NCI-H1048 (cell line): ENCODE data around the gene AGRN.
"Not testable (repeated sequence)": the region's sequence is repeated elsewhere in the genome, so short reads cannot be mapped to it uniquely, and the experiment has no call there.

ENCODE experiments used
- DNase-seq: peaks from one replicate; lab custom pipeline; 2025; lab: John Stamatoyannopoulos, UW

AGRN gene

DNA sequence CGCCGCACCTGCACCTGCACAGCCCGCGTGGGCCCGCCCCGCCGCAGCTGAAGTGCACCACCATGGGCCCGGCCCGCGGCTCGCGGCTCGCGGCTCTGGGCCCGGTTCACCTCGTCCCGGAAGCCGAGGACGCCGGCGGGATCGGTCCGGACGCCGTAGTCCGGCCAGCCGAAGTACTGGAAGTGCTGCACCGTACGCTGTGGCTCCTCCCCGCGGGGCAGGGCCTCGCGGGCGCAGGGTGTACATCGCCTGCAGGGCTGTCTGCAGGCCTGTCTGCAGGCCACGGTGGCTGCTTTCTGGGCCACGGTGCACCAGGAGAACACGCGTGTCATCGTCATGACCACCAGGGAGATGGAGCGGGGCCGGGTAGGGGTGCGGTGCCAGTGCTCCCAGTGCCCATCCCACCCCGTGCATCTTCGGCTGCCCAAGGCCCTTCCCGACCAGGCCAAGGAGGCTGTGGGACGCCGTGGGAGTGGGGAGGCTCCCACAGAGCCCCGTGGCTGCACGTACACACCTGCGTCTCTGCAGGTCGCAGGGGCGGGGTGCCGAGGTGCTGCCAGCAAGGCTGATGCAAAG lies 47.5 kb downstream of the AGRN start:
- DNase-seq: no peak

DNA sequence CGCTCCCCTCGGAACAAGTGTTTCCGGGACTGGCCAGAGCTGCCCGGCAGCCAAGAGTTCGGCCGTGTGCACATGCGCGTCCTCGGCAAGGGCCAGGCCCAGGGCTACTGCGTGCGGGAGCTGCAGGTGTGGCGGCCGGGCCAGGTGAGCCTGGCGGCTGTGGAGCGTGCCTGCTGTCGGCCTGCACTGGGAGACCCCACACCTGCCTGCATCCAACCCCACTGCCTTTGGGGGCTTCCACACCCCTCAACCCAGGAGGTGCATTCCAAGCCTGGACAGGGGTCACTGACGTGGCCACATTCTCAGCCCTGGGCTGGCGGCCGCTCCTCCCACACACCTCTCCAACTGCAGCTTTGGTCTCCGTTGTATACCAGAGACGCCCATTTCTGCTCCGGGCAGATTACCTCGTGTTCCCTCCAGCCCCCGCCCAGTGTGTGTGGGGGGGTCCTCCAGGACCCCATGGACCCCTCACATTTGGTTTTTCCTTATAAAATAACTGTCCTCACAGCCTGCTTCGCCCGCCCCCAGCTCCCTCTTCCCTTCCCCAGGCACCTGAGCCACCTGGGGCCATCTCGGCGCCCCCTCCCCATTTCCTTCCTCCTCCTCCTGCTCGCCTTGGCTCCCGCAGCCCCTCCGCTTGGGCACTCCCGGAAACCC lies 48.1 kb downstream of the AGRN start:
- DNase-seq: no peak

DNA sequence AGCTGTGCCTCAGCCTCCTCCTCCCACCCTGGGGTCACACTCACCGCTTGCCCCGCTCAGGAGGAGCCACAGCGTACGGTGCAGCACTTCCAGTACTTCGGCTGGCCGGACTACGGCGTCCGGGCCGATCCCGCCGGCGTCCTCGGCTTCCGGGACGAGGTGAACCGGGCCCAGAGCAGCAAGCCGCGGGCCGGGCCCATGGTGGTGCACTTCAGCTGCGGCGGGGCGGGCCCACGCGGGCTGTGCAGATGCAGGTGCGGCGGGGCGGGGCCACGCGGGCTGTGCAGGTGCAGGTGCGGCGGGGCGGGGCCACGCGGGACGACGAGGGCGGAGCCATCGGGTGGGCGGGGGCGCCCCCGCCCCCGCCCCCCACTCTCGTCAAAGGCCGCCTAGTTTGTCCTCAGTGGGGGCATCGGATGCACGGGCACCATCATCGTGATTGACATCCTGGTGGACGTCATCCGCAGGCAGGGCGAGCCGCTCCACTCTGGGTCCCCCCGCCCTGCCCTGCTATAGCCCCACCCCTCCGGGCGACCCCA lies 48.7 kb downstream of the AGRN start:
- DNase-seq: no peak

DNA sequence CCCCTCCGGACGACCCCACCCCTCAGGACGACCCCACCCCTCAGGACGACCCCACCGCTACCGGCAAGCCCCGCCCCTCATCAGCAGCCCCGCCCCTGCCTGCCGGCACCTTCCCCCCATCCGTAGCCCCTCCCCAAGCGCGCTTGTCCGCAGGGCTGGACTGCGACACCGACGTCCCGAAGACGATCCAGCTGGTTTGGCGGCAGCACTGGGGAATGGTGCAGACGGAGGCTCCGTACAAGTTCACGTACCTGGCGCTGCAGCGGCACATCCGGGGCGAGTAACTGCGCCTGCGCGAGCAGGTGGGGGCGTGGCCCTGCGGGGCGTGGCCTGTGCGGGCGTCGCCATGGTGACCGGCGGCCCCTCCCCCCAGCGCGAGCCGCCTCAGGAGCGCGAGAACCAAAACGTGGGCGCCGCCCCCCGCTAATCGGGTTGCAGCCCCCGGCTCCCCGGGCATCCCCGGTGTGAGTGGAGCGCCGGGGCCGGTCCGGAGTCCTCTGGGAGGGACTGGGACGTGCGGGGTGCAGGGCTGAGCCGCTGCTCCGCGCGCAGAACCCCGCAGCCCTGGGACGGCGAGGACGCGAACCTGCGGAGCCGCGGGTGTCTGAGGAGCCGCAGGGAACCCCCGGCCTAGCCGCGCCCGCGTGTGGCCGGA lies 49.3 kb downstream of the AGRN start:
- DNase-seq: peak; percentile 58

DNA sequence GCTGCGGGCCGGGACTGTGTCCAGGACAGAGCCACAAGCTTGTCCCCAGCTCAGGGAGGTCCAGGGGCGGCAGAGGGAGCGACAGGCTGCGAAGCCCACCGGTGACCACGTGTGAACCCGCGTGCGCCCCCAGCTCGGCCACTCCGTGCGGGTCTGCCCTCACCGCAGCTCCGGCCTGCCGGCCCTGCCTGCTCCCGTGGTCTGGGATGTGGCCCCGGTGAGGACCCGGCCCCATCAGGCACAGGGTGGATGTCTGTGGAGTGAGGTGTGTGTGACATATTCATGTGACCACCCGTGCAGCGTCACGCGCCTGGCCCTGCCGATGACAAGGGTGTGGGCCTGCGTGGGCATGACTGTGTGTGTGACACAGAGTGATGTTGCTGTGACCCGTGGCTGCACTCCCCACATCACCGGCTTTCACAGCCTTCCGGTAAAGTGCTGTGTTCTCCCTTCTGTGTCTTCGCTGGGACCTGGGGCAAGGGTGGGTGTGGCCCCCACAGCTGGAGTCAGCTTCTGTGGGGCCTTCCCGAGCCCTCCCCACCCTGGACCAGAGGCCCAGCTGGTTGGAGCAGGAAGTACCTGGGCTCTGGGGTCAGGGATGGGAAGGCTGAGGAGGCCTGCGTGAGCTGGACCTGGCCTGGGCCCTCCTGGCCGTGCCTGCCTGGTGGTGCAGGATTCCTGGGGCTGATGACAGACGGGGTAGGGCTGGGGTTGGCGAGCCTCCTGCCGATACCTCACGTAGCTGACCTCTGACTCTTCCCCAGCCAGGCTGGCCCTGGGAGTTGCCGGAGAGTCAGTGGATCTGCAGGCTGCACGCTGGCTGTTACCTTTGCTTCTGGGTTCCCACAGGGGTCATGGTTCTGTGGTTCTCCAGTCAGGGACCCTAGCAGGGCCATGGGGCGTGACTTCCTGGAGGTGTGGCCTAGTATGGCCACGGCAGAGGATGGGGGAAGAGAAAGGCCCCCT lies 50.1 kb downstream of the AGRN start:
- no peak for DNase-seq

DNA sequence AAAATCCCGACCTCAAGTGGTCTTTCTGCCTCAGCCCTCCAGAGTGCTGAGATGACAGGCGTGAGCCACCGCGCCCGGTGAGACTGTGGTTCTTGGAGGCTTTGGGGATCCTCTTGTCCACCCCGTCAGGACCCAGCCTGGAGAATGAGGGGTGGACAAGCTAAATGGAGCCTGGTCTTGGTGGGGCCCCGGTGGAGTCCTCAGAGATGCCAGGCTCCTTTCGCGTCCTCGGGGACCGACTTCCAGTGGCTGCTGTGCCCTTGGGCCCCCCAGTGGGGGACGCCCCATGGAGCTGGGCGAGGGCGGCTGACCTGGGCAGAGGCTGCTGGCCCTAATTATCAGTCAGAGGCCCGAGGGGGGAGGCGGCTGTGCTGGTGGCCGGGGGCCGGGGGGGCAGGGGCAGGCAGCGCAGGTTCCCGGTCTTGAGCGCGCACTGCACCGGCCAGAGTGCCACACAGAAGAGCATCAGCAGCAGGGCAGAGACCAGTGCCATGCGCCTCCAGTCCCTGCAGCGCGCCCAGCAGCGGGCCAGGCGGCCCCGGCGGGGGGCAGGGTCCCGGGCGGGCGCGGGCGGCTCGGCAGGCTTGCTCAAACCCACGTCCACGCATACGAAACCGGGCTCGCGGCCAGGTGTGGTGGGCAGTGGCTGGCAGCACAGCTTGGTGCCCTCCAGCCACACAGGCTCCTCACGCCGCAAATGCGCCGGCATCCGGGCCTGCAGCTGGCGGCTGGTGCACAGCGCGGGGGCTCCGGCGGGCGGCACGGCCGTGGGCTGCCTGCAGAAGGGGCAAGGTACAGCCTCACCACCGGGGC lies 51.8 kb downstream of the AGRN start:
- no peak for DNase-seq

DNA sequence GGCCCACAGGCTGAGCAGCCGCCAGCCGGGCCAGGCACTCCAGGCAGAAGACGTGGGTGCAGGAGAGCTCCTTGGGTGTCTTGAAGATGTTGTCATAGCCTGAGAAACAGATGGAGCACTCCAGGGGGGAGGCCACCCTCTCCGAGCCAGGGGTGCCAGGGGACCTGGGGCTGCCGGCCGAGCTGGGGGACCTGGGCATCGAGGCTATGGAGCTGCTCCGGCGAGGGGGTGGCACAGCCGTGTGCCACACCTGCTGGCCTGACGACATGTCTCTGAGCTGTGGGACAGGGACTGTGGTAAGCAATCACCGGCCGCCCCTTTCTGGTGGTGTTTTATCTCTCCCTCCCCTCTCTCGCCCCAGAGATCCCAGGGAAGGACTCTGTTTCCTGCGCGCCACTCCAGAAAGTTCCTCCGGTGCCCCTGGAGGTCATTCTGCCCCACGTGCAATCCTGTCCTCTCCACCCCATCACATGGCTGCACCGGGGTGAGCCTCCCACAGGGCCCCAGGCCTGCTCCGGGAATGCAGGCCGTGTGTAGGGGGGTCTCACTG lies 52.5 kb downstream of the AGRN start:
- no peak for DNase-seq

DNA sequence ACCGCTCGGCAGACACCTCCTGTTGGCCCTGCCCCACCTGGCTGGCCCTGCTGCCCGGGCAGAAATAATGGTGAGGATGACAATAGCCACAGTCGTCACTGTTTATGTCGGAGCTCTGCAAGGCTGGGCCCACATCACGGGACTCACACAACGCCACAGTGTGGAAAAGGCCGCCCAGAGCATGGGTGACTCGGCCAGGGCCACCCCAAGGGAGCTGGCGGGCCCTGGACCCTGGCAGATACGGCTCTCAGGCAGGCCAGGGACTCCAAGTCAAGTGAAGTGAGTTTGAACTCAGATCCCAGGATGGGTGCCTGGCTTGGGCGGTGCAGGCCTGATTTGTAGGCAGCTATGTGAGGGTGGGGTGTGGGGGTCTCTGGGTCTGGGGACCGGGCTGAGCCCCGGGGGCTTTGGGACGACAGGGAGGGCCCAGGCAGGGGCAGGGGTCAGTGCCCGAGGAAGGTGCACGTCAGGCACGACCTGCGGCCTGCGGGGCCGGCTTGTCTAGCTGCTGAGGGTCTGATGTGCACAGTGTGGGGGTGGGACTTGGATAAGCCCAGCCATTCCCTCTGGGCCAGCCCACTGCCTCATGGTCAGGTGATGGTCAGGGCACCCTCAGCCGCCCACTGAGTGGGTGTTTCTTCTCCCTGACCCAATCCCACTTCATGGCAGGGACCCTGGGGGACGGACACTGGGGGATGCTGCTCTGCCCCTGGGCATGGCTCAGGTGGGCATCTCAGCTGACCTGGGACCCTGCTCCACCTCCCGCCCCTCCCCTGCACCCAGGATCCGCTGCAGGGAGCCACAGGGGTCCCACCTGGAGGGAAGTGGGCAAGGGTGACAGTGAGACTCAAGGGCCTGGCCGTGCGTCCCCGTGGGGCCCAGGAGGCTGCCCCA lies 53.2 kb downstream of the AGRN start:
- no peak for DNase-seq

DNA sequence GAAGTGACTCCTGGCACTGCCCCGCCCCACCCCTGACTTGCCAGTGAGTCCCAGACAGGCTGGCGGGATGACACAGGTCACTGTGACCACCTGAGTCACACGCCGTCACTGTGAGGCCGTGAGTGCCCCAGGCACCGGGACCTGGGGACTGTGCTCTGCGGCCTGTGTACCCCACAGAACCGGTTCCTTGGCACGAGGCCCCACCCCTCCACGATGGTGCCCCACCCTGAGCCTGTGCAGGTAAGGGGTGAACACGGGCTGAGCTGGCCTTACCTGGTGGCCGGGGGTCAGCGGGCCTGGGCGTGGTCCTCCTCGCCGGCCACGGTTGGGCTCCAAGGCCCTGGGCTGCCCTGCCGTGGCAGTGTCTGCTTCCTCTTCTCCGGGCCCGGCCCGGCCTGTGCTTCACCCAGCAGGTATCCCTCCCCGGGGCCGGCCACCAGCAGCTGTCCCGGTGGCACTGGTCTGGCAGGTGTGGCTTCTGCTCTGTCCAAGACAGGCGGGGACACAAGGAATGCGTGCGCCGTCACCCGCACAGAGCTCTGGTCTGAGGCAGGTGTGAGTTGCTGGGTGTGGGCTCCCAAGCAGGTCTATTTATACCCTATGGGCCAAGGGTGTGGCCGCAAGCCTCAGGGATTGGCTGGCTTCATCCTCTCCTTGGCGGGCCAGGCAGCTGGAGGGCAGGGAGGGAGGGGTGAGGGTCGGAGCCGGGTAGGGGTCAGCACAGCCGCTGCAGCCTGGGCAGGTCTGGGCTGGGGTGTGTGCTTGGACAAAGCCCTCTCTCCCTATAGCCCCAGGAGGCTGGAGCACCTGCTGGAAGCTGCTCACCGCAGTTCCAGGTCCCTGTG lies 54.0 kb downstream of the AGRN start, which contains the start of gene RNF223:
TSS of gene RNF223 (minus strand) at position 564 of the 845 bp plus-strand sequence. CDS start 1,740 bp downstream, outside the sequence.
- DNase-seq: no peak

DNA sequence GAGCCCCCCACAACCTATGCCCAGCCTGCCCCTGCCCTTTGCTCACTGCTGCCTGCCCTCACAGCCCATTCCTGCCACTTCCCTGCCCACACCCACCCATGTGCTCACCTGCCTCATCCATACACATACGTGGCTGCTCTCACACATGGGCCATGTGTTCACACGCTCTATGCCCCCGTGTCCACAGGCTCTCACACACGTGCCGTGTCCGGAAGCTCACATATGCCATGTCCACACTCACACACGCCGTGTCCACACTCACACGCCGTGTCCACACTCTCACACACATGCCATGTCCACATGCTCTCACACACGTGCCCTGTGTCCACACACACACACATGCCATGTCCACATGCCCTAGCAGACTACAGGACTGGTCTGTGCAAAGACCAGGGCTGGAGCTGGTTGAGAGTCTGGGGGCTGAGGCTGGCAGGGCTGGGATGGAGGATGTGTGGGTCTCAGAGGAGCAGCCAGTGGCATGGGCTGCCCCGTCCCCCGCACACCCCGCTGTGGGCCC lies 54.8 kb downstream of the AGRN start:
- no peak for DNase-seq

DNA sequence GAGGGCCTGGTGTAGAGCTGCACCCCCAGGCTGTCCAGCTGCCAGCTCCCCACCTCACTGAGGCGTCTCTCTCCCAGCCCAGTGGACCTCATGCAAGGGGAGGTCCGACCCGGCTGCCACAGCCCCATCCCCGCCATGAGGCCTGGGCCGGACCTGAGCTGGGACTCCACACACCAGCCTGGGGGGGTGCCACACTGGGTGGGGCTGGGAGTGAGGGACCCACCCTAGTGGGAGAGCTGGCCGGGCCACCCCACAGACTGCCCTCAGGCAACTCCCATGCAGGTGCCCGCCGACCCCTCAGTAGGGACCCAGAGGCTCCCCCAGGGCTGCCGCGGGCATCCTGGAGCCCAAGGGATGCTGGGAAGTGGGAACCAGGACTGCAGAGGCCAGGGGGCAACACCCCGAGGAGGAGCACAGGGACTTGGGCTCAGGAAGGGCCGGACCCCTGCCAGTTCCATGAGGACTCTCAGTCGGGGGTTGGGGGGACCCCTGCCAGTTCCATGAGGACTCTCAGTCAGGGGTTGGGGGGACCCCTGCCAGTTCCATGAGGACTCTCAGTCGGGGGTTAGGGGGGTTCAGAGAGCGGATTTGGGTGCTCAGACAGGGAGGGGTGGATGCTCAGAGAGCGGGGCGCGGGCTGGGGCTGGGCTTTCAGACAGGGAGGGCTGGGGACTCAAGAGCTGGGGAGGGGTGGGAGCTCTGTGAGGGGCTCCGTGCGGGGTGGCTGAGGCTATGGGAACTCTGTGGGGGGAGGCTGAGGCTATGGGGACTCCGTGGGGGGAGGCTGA lies 55.4 kb downstream of the AGRN start:
- no peak for DNase-seq

DNA sequence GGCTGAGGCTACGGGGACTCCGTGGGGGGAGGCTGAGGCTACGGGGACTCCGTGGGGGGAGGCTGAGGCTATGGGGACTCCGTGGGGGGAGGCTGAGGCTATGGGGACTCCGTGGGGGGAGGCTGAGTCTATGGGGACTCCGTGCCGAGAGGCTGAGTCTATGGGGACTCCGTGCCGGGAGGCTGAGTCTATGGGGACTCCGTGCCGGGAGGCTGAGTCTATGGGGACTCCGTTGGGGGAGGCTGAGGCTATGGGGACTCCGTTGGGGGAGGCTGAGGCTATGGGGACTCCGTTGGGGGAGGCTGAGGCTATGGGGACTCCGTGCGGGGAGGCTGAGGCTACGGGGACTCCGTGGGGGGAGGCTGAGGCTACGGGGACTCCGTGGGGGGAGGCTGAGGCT lies 57.5 kb downstream of the AGRN start:
- not testable (repeated sequence) for DNase-seq

DNA sequence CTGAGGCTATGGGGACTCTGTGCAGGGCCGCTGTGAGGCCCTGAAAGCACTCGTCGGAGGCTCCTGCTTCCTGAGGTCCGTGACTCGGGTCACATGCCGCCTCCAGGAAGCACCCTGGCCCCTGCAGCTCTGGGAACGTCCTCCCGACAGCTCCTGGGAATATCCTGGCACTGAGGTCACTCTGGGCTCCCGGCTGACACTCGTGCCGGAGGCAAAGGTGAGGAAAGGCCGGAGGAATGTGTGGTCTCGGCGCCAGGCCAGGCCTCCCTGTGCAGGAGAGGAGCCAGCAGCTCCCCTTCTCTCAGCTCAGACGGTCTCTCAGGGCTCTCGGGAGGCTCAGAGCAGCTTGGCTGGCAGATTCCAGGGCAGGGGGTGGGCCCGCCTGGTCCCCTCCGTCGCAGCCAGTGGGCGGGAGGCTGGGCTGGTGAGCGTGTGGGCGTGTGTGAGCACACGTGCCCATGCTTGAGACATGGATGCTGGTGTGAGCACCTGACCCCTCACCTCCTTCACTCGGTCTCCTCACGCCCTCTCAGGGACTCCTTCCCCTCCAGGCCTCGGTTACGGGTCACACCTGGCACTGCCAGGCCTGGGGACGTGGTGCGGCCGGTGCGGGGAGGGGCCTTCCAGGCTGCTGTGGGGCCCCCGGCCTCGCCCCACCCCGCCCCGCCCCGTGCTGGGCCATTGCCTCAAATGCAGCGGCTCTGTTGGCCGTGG lies 59.6 kb downstream of the AGRN start:
- DNase-seq: no peak

DNA sequence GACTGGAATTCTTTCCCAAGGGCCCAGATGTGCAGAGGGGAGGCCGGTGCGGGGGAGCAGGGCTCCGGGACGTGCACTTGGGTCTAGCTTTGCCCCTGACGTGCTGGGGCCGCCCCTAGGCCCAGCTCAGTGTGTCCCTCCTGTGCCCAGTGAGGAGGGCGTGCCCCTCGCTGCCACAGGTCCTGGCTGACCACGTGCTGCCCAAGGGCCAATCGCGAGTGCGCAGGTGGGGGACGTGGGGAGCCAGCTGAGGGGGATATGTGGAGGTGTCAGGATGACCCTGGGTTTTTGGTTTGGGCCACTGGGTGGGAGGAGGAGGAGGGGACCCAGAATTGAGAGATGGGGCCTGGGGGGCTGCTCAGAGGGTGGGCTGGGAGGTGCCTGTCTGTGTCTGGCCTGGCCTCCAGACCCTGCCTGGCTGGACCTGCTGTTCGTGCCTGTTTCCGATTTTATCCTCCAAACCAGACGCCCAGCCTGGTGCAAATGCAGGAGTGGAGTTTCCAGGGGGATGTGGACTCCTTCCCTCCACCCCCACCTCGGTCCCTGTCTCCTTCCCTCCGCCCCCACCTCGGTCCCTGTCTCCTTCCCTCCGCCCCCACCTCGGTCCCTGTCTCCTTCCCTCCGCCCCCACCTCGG lies 60.3 kb downstream of the AGRN start:
- DNase-seq: no peak

DNA sequence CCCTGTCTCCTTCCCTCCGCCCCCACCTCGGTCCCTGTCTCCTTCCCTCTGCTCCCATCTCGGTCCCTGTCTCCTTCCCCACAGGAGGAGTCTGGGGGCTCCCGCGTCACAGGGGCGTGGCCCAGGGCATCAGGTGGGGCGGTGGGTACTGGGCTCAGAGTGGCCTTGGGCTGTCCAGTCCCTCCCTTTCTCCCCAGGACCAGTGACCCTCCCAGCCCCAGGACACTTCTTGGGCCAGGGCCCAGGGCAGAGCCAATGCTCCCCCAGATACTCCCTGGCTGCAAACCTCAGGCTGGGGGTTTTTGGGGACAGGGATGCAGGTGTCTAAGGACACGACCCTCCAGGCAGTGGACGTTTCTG lies 61.0 kb downstream of the AGRN start:
- DNase-seq: no peak

DNA sequence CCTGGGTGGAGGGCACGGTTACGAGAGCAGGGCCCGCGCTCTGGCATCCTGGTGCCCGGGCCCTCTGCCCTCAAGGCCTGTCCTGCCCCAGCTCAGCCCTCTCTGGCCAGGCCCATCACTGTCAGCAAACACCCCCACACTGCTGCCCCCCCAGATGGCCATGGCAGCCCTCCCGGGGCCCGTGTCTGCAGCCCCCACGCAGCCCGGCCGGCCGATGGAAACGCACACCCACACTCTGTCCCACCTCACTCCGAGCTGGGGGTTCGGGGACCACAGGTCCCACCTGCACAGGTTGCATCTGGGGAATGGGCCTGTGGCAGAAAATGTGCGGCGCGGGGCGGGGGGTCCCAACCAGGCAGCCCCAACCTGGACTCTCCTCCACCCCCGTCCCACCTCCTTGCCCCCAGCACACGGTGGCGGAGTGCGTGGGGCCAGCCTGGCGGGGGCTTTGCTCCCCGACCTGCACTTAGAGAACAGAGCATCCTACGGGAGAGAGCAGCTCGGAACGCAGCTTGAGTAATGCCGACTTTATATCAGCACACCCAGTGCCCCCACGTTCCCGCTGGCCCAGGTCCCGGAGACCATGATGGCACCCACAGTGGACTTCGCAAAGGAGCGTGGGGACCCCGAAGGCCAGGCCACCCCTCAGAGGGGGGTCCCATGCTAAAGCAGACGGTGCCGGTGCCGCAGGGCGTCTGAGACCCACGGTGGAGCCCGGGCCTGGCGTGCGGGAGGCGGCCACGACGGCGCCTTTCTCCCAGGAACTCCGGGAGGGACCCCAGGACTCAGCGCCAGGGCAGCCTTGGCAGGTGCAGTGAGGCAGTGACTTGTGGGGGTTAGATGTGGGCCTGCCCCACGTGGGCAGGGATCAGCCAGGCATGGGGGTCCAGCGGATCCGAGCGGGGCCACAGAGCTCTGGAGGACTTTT lies 61.7 kb downstream of the AGRN start:
- DNase-seq: no peak
